Measurements from ENCODE around the gene CDADC1.

Gene CDADC1

GRCh38 chr13:49295244-49295643 is 47.5 kb downstream of the CDADC1 start:
- DNase-seq (ENCODE audit: insufficient read length, low spot score) (no peak), FAIRE-seq (no peak)
- TF ChIP-seq POLR2A (IDR thresholded peaks at IDR 0.05; ENCODE audit: low read depth, low read length) = no peak

GRCh38 chr13:49296659-49297058 is 48.9 kb downstream of the CDADC1 start:
- no peak for TF ChIP-seq POLR2A (IDR thresholded peaks at IDR 0.05; ENCODE audit: low read depth, low read length)
- DNase-seq (ENCODE audit: insufficient read length, low spot score) (no peak), FAIRE-seq (no peak)

- TF ChIP-seq POLR2A (IDR thresholded peaks at IDR 0.05; ENCODE audit: low read depth, low read length) = no peak
- FAIRE-seq (no peak), DNase-seq (ENCODE audit: insufficient read length, low spot score) (no peak)
Measured at GRCh38 chr13:49297338-49297737, 49.6 kb downstream of the CDADC1 start.

GRCh38 chr13:49298416-49298815 is 50.7 kb downstream of the CDADC1 start:
- FAIRE-seq = no peak
- DNase-seq (ENCODE audit: insufficient read length, low spot score) = no peak
- no peak for TF ChIP-seq POLR2A (IDR thresholded peaks at IDR 0.05; ENCODE audit: low read depth, low read length)

- FAIRE-seq (no peak), DNase-seq (ENCODE audit: insufficient read length, low spot score) (no peak)
- TF ChIP-seq POLR2A (IDR thresholded peaks at IDR 0.05; ENCODE audit: low read depth, low read length) = no peak
Measured at GRCh38 chr13:49298903-49299605, 51.3 kb downstream of the CDADC1 start.

GRCh38 chr13:49300276-49300675 is 52.6 kb downstream of the CDADC1 start:
- no peak for TF ChIP-seq POLR2A (IDR thresholded peaks at IDR 0.05; ENCODE audit: low read depth, low read length)
- FAIRE-seq (no peak), DNase-seq (ENCODE audit: insufficient read length, low spot score) (no peak)

GRCh38 chr13:49300739-49301589 is 53.2 kb downstream of the CDADC1 start:
- TF ChIP-seq POLR2A (IDR thresholded peaks at IDR 0.05; ENCODE audit: low read depth, low read length) = no peak
- DNase-seq (ENCODE audit: insufficient read length, low spot score) = peak; percentile 45
- FAIRE-seq = no peak

- FAIRE-seq (no peak), DNase-seq (ENCODE audit: insufficient read length, low spot score) (no peak)
- no peak for TF ChIP-seq POLR2A (IDR thresholded peaks at IDR 0.05; ENCODE audit: low read depth, low read length)
Measured at GRCh38 chr13:49302222-49302621, 54.5 kb downstream of the CDADC1 start.

GRCh38 chr13:49302817-49303216 is 55.1 kb downstream of the CDADC1 start:
- no peak for FAIRE-seq

GRCh38 chr13:49303533-49304252 is 56.0 kb downstream of the CDADC1 start:
- no peak for TF ChIP-seq POLR2A (IDR thresholded peaks at IDR 0.05; ENCODE audit: low read depth, low read length)
- FAIRE-seq (no peak), DNase-seq (ENCODE audit: insufficient read length, low spot score) (no peak)

More at GRCh38 chr13:49302817-49303216, 55.1 kb downstream of the CDADC1 start:
- no peak for DNase-seq (ENCODE audit: insufficient read length, low spot score)
- no peak for TF ChIP-seq POLR2A (IDR thresholded peaks at IDR 0.05; ENCODE audit: low read depth, low read length)

- no peak for TF ChIP-seq POLR2A (IDR thresholded peaks at IDR 0.05; ENCODE audit: low read depth, low read length)
- FAIRE-seq = no peak
- no peak for DNase-seq (ENCODE audit: insufficient read length, low spot score)
Measured at GRCh38 chr13:49304356-49304755, 56.6 kb downstream of the CDADC1 start.

GRCh38 chr13:49304763-49305700 is 57.3 kb downstream of the CDADC1 start:
- DNase-seq (ENCODE audit: insufficient read length, low spot score) = no peak
- no peak for FAIRE-seq
- TF ChIP-seq POLR2A (IDR thresholded peaks at IDR 0.05; ENCODE audit: low read depth, low read length) = no peak

- no peak for TF ChIP-seq POLR2A (IDR thresholded peaks at IDR 0.05; ENCODE audit: low read depth, low read length)
- DNase-seq (ENCODE audit: insufficient read length, low spot score) (no peak), FAIRE-seq (no peak)
Measured at GRCh38 chr13:49305792-49306425, 58.2 kb downstream of the CDADC1 start.
